Posterior cingulate gyrus (tissue), 11 donors: ENCODE results near the gene STK4.

Experiments
- DNase-seq, 10 donors: peaks; one replicate each; pipeline versions ENCODE4 v3.0.0 to v3.0.0-alpha.2; 2020 to 2021; ENCODE audit warnings: mixed read lengths in 3 of 10
- intact Hi-C: fragments of 100-400 bp; cut with DNase I; formaldehyde crosslinking; loops from one replicate; pipeline ENCODE4 v1.15.1; 2023

Gene STK4

DNA sequence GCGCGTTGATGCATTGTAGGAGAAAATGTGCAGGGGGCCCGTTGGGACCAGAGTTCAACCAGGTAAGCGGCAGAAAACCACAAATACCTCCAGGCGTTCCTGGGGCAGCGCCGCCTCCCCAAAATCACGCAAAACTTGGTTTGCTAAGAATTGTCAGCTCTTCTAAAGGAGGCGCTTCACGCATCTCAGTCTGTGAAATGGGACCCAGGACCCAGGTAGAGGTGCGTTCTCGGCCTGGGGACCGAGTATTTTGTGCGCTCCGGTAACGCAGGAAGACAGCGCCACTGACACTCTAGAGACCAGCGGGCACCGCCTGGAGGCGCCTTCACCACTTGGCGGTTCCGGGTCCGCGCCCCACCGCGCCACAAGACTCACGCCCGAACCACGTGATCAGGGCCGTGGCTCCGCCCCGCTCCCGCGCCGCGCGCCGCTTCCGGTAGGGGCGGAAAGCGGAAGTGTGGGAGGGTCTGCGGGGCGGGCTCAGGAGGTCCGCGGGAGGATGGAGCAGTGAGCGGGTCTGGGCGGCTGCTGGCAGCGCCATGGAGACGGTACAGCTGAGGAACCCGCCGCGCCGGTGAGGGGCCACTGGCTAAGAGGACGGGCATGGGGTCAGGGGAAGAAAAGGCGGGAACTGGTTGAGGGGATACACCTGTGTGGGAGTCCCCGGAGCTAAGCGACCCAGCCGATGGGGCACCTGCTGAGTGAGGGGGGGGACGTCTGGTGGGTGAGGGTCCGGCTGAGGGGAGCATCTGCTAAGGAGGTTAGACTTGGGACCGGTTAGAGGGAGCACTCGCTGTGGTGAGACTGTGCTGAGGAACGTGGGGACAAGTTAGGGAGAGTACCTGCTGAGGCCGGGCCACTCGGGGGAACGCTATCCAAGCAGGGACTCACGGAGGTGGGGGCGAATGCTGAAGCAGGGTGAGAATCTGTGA lies at the start of gene STK4:
Gene STK4, plus strand, starts transcription at position 483 of the 932 bp plus-strand sequence. Its CDS starts 57 bp downstream, at position 540.
- intact Hi-C loops = loop anchor here (2.0 kb wide), 1 partner anchor 81 kb away; the partner anchor contains the start of gene YWHAB
- peak; percentile 89 to 99 (median 93) for DNase-seq

DNA sequence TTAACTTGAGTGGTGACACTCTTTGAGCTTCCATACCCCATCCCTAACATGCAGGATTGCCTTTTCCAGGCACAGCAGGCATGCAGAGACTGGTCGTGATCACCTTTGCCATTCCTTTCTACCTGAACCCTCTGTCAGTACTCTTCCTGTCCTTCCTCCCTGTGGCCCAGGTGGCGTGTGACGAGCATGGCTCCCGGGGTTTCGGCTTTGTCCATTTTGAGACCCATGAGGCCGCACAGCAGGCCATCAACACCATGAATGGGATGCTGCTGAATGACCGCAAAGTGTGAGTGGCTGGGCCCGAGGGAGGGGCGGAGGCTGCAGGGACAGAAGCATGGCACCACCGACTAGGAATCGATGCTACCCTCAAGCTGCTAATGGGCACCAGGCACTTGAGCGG lies 49.7 kb upstream of the STK4 start:
- intact Hi-C loops = no loop called here

DNA sequence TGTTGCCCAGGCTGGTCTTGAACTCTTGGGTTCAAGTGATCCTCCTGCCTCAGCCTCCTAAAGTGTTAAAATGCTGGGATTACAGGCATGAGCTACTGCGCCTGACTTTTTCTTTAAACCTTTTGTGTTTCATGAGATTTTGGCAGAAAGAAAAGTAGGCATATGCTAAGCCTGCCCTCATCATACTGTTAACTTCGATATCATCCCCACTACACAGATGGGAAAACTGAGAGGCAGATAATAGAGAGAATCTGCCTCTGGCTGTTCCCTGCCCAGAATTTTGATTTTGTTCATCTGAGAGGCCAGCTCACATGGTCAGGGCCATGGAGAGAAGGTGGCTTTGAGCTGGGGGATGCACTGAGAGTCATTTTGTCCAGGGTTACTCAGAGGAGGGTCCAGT lies 48.9 kb upstream of the STK4 start:
- no peak for DNase-seq
- intact Hi-C loops = no loop called here

More for the DNA sequence above, 49.7 kb upstream of the STK4 start:
- no peak for DNase-seq

DNA sequence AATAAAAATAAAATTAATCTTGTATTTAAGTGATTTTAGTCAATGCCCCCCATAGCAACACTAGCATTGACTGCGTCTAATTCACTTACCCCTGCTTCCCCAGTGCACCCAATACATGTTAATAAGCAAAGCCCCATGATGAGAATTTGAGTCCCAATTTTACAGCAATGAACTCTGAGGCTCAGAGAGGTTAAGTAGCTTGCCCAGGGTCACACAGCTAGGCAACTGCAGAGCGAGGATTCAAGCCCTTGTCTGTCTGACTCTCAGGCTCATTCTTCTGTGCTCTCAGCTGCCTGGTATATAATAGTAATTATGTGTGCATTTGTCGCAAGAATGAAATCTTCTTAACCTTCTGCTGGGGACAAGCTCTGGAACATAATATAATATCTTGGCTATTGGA lies 48.0 kb upstream of the STK4 start:
- intact Hi-C loops = no loop called here
- DNase-seq = no peak

DNA sequence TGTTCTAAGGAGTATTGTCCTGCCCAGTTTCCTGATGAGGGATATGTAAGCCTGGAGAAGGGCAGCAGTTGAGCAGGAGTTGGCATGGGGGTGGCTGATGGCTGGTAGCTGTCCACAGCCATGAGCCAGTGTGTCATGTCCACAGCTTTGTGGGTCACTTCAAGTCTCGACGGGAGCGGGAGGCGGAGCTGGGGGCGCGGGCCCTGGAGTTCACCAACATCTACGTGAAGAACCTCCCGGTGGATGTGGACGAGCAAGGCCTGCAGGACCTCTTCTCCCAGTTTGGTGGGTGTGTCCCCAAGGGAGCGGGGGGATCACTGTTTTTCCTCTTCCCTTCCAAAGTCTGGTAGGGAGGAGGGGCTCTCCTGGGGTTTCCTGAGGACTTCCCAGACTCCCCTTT lies 47.6 kb upstream of the STK4 start:
- intact Hi-C loops = no loop called here
- DNase-seq = no peak

DNA sequence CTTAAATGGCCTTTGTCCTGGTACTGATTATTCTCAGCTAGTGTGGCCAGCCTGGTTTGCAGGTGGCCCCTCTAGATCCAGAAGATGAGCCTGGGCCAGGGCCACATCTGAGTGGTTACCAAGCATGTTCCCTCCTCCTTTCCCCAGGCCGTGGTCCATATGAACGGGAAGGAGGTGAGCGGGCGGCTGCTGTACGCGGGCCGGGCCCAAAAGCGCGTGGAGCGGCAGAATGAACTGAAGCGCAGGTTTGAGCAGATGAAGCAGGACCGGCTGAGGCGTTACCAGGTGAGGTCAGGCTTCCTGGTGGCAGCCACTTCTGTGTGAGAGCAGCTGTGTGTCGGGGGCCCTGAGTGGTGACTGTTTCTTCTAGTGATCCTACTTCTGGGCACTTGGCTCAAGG lies 44.9 kb upstream of the STK4 start:
- intact Hi-C loops = no loop called here
- DNase-seq = no peak

DNA sequence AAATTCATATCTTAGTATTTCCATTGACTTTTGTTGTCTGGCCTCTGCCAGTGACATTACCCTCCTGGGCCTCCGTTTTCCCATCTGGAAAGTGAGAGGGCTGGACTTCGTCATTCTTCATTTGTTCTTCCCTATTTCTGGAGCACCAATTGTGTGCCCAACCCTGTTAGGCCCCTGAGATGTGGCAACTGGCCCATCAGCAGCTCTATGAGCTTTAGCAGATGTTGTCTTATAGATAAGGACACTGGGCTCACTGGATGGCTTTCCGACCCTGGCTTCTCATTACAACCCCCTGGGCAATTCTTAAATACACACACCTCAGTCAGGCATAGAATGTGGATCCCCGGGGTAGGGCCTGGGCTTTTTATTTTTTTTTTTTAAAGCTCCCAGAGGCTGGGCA lies 41.8 kb upstream of the STK4 start:
- no peak for DNase-seq
- intact Hi-C loops = no loop called here

DNA sequence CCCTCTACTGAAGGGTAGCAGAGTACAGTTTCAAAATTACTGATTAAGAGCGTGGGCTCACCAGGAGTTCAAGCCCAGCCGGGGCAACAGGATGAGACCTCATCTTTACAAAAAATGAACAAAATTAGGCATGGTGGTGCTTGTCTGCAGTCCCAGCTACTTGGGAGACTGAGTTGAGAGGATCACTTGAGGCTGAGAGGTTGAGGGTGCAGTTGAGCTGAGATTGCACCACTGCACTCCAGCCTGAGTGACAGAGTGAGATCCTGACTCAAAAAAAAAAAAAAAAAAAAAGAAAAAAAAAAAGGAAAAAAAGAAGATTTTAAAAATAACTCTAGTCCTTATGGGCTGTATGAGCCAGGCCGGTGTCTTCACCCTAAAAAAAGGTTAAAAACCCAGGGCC lies 37.7 kb upstream of the STK4 start:
- DNase-seq = peak in 1 of 10 donors; percentile 21
- intact Hi-C loops = no loop called here

DNA sequence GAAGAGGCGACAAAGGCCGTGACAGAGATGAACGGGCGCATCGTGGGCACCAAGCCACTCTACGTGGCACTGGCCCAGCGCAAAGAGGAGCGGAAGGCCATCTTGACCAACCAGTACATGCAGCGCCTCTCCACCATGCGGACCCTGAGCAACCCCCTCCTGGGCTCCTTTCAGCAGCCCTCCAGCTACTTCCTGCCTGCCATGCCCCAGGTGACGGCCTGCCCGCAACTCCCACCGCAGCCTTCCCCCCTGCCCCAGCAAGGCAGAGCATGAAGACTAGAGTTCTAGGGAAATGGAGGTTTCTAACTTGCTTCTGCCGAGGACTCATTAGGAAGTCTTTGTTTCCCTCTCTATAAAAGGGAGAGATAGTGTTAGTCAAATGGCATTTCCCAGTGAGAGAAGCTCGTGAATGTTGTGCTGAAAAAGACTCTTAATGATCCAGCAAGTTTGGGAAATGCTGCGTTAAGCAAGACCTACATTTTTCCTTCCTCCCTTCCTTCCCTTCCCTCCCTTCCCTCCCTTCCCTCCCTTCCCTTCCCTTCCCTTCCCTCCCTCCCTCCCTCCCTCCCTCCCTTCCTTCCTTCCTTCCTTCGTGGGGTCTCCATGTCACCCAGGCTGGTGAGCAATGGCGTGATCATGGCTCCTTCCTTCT lies 35.7 kb upstream of the STK4 start:
- no peak for DNase-seq
- intact Hi-C loops = no loop called here

DNA sequence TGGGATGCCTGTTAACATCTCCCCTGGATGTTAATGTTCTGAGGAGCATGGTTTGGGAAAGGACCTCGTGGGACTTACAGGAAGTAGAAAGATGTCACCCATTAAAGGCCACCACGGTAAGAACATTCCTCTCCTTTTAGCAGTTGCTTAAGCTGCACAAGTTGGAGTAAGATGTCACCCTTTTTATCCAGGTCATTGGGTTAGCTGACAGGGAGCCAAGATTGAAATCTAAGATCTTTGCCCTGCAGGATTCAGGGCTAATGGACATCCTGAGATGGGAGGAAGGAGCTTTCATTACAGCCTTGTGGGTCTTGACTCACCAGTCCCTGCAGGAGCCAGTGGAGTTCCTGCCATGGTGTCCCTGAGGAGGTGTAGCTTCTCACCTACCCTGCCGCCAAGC lies 34.4 kb upstream of the STK4 start:
- intact Hi-C loops = no loop called here
- DNase-seq = no peak

DNA sequence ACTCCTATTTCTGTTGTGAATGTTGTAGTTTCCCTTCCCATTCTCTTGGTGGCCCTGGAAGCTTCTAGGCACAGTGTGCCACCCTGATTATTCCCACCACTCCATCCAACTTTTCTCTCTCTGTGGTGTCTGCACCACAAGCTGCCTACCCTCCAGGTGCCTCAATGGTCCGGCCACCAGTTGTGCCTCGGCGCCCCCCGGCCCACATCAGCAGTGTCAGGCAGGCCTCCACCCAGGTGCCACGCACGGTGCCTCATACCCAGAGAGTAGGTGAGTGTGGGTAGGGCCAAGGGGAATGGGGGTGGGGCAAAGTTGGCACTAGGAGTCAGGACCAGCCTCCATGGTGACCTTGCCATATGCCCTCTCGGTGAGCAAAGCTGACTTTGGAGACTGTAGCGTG lies 33.4 kb upstream of the STK4 start:
- DNase-seq = no peak
- intact Hi-C loops = no loop called here

DNA sequence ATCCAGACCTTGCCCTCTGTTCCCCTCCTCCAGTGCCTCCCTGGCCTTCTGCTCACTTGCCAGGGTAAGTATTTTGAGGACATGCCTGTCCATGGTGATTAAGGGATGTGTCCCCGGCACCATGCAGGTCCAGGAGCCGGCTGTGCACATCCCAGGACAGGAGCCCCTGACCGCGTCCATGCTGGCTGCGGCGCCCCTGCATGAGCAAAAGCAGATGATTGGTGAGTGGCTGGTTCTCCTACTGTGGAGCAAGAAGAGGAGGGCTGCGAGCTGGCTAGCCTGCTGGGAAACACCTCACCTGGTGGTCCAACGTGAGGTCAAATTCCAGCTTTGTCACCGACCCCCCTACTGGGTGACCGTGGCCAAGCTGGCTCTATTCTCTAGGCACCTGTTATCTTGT lies 29.8 kb upstream of the STK4 start:
- intact Hi-C loops = no loop called here
- DNase-seq = no peak

DNA sequence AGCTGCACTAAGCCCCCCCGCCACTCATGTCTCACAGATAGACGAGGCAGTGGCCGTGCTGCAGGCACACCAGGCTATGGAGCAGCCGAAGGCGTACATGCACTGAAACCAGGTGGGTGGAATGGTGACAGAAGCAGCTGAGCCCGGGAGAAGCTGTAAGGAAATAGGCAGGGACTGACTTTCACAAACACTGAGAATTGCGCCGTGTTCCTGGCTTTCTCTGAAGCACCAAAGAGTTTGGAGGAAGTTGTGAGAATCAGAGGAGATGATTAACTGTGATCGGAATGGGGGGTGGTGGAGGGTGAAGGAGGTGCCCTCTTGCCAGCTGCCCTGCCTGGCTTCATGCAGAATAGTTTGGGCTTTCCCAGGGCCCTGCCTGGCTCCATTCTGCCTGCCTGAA lies 27.7 kb upstream of the STK4 start:
- intact Hi-C loops = no loop called here
- DNase-seq = peak in 8 of 10 donors; percentile 12 to 89 (median 42)

DNA sequence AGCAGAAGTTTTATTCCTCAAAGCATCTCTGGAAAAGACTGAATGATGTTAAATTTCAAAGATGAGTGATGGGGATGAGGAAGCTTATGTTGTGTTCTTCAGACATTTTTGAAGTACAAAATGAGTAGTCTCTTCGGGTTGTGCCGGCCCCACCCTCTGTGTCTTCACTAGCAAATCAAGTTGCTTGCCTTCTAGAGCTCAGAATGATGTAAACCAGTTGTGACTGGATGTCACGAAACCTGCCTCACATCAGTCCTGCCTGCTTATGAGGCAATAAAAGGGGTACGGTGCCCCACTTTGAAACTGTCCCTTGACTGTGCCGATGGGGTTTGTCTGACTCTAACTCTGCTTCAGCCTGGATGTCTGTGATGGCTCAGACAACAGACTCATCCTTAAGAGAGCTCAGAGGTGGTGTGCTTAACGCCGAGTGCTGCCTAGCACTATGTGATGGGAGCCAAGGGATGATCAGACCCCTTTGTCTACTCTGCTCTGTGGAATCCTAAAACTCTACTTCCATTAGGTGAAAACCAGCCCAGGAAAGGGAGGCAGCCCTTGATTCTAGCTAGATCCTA lies 25.1 kb upstream of the STK4 start:
- DNase-seq = no peak
- intact Hi-C loops = no loop called here

DNA sequence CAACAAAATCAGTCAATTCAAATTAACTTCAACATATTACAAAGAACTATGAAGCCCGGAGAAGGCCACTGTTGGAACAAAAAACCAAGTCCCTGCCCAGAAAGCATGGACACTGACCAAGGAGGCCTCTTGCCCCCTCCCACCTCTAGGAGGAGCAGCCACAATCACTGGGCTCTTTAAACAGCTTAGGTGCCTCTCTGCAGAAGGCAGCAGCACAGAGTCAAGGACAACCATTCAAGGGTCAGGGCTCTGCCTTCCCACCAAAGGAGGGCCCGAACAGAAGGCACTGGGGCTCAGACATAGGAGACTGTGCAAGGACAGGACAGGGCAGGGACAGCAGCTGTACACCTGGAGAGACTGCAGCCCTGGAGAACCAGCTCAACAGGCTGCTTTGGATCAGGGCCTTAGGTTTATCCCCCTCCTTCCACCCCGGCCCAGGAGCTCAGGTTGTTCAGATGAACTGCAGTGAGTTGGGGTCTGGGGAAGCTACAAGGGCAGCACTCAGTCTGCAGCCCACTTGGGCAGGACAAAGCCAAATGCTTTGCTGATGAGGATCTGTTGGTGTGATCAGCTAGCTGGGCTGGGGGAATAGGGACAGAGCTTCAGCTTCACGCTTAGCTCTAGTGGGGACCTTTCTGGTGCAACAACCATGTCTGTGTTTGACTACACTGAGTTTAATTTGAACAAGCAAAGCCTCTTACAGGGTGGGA lies 23.9 kb upstream of the STK4 start:
- peak in 1 of 10 donors; percentile 49 for DNase-seq
- intact Hi-C loops = no loop called here

DNA sequence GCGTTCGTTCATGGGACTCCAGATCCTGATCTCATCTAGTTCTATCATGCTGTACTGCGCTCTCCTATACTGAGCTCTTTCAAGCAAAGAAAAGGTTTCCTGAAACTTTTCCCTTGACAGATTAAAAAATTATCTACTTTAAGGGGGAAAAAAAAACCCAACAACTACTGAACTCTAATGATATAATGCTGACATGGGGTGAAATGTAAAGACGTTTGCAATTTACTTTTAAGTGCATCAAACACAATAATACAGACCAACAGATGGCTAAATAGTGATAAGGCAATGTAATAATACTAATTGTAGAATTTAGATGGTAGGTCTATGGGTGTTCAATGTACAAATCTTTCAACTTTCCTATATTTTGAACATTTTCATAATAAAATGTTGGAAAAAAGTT lies 22.5 kb upstream of the STK4 start:
- DNase-seq = no peak
- intact Hi-C loops = no loop called here

DNA sequence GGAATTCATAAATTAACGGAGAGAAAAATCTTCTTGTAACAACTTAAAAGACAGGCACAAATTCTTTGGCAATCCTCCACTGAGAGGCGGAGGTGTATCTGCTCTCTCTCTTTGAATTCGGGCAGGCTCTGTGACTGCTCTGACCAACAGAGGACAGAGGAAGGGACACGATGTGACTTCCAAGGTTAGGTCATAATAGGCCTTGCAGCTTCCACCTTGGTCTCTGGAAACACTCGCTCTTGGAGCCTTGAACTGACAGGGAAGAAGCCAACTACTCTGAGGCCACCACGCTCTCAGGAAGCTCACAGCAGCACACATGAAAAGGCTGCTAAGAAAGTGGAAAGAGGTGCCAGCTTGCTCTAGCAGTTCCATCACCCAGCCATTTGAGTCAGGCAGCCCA lies 21.1 kb upstream of the STK4 start:
- no peak for DNase-seq
- intact Hi-C loops = no loop called here

DNA sequence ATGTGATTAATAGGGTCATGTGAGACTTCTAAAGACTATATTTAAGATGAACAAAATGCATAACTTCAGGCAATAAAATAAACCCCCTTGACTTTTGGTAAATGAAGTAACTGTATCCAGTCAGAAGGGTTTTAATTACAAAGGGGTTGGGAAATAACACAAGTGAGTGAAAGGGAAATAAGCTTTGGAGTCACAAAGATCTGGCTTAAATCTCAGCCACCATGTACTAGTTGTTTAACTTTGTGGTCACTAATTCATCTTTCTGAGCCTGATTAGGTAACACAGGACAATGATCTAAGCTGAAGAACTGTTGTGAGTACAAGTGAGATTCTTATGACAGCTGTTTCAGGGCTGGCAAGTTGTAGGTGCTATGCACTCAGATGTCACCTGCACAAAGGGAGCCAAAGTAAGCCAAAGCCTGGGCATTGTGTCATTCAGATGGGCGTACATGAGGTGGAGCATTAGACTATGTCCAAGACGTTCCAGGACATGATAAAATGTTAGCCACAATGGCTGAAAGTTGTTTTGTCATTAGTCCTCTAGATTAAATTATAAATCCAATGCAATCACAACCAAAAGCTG lies 19.9 kb upstream of the STK4 start:
- DNase-seq = no peak
- intact Hi-C loops = no loop called here

DNA sequence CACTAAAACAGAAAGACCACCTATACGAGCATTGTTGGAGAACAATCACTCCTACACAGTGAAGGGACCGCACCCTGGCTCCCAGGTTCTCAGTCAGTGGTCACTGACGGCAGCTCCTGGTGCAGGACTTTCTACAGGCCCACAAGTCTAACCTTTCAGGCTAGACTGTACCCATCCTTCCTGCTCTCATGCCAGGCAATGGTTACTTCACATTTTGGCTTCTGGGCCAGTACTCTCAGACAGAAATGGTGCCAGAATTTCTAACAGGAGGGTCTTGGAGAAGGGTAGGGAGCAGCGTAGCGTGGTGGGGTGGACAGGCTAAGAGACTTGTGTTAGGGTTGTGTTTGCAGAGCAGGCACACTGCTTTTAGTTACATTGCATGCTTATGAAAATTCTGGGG lies 18.2 kb upstream of the STK4 start:
- intact Hi-C loops = no loop called here
- DNase-seq = no peak

DNA sequence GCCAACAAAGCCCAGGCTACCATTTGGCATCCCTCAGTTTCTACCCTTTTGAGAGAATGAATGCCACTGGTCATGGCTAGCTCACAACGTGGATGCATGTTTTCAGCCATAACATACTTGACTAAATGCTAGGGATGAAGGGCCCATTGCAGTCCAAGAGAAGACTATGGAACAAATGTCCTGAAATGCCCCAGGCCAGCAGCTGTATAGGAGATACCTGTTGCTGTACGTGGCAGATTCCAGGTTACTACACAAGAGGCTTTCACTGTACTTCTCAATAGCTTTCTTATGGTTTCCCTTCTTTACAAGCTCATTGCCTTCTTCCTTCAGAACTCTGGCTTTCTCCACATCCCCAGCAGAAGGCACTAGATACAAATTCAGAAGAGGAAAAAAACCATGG lies 17.8 kb upstream of the STK4 start:
- DNase-seq = no peak
- intact Hi-C loops = no loop called here

DNA sequence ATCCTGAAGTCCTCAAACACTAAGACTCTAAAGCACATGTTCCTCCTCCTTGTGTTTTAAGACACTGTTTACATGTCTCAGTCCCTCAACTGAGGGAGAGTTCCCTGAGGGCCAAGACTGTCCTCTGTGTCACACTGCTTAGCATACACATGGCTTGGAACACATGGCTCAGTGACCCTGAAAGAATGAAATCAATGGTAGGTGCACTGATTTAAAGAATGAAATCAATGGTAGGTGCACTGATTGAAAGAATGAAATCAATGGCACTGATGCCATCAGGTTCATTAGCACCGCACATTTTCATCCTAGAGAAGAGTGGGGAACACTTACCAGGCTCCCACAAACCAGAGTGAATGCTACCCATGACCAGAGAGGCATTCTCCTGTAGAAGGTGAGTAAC lies 15.9 kb upstream of the STK4 start:
- DNase-seq = no peak
- intact Hi-C loops = no loop called here
